ENCODE measurements around the gene ZNG1A.
"Not testable (repeated sequence)": the region's sequence is repeated elsewhere in the genome, so short reads cannot be mapped to it uniquely, and the experiment has no call there.

The ZNG1A gene

DNA sequence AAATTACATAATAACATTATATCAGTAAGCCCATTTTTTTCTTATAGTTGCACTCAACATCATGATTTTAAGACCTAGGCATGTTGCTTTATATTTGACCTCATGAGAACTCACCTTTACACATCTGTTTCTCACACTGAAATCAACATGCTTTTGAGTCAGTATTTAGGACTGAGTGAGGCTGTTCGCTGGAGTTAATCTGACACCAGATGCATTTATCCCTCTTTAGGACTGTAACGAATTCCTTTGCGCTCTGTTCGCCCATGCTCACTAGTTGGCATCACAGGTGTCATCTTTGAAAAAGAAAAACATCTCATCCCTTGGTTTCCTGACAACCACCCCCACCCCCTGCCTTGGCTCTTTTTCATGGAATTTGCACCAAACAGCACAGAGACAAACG lies 84.9 kb downstream of the ZNG1A start:
- not testable (repeated sequence) for DNase-seq

DNA sequence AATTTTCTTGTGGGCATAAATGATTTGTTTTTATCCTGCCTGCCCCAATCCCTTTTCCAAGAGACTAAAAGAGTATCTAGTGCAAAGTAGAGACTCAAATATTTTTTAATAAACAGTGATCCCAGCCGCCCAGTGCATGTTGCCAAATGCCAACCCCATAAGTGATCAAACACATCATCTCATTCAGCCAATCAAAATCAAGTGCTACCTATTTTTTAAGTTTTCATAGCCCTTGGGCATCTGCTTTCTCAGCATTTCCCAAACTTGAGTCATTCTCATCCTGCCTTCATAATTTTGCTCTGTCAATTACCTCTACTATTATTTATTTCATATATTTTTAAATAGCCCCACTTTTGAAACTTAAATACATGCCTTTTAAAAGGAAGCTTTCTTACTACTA lies 88.0 kb downstream of the ZNG1A start:
- DNase-seq, result not testable (repeated sequence)

DNA sequence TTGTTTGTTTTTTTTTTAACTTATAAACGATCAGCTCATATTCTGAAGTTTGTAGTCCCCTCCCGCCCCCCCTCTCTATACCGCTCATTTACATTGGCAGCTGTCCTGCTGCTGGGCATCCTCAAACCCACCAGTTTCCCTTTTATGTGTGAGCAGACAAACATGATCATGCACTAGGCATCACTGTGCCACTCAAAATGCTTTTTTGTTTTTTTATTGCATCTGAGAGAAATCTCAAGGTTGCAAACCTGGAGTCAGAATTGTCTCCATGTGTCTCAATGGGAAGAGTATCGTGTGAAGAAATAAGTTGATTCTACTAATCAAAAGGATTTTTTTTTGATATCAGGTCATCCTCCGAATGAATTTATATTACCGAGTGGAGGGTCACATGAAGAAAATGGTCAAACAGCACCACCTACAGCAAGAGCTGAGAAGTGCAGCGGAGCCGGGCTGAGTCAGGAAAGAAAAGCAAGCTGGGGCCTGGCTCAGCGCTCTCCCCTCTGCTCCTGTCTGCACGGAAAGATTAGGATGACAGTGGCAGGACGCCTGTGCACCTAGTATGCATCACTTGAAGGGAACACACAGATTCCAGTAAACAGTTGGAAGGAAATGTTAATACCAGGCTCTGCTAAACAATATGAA lies 90.3 kb downstream of the ZNG1A start:
- not testable (repeated sequence) for DNase-seq

DNA sequence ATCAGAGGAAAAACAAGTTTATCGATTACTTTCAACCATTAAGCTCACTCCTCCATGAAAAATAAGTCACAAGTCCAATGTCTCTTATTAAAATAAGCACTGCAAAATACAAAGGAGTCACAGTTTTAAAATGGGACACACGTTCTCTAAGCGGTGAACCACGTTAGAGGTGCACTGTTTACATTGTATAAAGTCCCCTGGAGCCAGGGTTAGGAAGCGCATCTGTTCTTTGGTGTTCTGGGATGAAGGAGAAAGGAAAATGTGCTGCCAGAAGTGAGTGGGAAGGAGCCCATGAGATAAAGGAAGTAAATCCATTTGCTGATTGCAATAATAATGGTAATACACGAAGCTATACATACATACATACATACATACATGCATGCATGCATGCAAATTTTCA lies 91.0 kb downstream of the ZNG1A start:
- DNase-seq, result not testable (repeated sequence)

DNA sequence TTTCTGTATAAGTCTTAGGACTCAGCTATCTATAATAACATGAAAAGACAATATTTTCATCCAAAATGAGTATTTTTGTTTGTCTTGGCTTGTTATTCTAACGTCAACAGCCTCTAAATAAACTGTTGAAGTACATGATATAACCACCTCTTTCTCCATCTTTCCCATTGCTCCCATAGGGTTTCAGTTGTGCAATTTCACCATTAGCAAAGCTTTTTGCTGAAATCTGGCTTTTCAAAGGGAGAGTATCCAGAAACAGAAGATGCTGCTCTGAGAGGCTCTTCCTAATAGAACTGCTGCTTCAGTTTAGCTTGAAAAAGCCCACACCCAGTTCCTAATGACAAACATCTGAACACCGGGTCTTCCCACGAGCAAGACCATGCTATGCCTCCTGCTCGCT lies 91.8 kb downstream of the ZNG1A start:
- not testable (repeated sequence) for DNase-seq

DNA sequence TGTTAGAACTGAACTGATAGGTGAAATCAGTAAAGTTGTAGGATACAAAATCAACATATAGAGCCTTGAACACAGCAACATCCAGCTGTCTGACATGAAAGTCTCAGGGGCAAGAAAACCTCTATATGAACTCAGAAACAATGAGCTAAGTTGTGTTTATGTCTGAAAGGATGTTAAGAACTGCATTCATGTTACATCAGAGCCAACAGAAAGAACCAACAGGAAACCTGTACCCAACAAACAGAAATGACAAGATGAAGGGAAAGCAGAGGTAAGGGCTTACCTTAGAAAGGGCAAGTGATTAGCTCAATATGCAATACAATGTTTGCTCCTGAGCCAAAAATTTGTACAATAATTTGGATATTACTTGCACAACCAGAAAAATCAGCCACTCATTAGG lies 92.2 kb downstream of the ZNG1A start:
- not testable (repeated sequence) for DNase-seq

DNA sequence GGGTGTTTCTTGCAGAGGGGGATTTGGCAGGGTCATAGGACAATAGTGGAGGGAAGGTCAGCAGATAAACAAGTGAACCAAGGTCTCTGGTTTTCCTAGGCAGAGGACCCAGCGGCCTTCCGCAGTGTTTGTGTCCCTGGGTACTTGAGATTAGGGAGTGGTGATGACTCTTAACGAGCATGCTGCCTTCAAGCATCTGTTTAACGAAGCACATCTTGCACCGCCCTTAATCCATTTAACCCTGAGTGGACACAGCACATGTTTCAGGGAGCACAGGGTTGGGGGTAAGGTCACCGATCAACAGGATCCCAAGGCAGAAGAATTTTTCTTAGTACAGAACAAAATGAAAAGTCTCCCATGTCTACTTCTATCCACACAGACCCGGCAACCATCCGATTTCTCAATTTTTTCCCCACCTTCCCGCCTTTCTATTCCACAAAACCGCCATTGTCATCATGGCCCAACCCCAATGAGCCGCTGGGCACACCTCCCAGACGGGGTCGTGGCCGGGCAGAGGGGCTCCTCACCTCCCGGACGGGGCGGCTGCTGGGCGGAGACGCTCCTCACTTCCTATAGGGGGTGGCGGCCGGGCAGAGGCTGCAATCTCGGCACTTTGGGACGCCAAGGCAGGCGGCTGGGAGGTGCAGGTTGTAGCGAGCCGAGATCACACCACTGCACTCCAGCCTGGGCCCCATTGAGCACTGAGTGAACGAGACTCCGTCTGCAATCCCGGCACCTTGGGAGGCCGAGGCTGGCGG lies 95.7 kb downstream of the ZNG1A start:
- DNase-seq, result not testable (repeated sequence)

DNA sequence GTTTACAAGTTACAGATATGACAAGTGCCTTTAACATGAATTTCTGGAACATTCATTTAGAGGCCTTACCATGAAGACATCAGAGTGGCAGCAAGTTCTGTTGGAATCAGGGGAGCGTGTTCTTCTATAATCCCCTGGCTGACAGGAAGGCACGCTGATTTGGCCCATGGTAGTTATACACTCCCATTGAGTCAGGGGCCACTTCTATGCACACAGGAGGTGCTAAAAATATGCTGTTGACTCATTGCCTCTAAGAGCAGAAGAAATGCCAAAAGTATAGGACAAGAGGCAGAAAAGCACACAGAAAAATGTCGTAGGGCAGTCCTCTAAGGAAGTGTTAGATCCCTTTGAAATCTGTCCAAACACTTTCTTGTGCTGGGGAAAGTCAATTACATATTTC lies 100.5 kb downstream of the ZNG1A start:
- not testable (repeated sequence) for DNase-seq

DNA sequence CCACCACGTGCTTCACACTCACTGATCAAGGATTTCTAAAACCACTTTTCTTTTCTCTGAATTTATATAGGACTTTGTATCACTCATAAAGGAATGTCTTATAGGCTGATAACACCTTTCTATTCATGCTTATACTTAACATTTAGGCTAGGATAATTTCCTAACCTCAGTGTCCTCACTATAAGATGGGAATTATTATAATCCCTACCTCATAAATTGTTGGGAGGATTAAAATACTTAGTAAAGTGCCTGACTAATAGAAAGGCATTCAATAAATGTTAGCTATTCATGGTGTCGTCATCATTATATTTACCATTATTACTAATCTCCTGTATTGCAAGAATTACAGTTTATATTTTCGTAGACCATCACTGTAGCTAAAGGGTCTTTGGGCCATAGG lies 102.5 kb downstream of the ZNG1A start:
- DNase-seq, result not testable (repeated sequence)

DNA sequence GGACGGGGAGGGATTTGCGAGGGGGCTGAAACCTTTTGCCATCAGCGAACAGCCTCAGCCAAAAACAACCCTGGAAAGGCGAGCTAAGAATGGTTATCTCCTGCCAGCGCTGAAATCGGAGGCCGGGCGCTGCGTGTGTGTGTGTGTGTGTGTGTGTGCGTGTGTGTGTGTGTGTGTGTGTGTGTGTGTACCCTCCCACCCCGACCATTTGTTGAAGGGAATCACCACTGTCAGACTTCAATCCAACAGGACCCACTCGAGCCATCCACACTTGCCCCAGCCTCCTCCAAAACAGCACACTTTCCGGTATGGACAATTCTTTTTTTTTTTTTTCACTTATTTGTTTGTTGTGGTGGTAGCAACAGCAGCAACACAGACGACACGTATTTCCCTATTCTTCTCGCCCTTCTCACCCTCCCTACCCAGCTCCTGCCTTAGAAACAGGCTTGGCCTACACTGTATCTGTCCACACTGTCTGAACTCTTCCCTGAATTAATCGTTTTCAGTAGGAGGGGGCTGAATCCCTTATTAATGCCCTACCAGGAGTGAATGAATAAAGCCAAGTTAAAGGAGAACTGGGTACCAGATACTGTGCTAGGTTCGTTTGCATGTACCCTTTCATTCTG lies 104.8 kb downstream of the ZNG1A start:
- not testable (repeated sequence) for DNase-seq

DNA sequence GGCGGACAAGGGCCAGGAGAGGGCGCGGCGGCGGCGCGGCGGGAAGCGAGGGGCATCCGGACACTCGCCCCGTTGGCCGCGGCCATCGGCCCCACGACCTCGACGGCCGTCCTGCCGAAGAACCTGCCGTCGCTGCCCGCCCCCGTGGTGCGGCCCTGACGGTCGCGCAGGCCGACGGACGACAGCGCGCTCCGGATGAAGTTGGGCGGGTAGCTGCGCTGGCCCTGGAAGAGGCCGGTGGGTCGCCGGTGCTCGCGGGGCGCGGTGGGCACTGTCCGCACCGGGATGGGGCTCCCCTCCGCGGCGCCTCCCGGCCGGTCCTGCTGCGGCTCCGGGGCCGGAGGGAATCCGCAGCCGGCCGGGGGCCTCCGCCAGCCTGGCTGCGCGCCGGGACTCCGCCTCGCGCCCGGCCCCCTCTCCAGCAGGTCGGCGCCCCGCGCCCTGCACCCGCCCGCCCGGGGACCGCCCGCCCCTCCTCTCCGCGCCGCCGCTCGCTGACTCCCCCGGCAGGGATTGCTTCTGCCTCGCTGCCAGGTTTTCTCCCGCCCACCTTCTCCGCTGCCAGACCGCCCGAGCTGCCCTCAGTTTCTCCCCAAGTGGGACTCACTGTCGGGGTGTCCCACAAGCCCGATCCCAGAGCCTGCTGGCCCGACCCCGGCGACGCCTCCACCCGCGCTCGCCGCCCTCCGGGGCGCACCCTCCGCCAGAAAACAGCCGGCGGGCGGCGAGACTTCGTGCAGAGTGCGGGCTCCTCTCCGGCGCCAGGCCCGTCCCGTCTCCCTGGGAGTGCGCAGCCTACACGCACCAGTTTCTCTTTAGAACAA lies 105.6 kb downstream of the ZNG1A start:
- DNase-seq, result not testable (repeated sequence)

Measured in NCI-H187 treated with DMSO at 0.1 percent for 48 hours (cell line).